K562 (cell line): Measurements from ENCODE around the gene CTRL. TPM values are rescaled to one million over a fixed set of nuclear protein-coding genes. Genes with fewer than 3 reads are reported as not detected.

Experiments used
- BCL6 ChIP-seq: fragments of 250-450 bp; sonication (Bioruptor Pico); IDR thresholded peaks from 2 replicates; pipeline ENCODE4 v1.4.0; 2020
- BDP1 ChIP-seq: IDR thresholded peaks from 3 replicates; pipeline ENCODE4 v1.6.1; 2011; ENCODE audit not compliant: insufficient read length, insufficient read depth
- CCNT2 ChIP-seq: IDR thresholded peaks from 2 replicates; pipeline ENCODE4 v1.6.1; 2011; ENCODE audit warnings: borderline replicate concordance, low read depth, mild to moderate bottlenecking, moderate library complexity, mixed read lengths, low read length; ENCODE audit not compliant: insufficient read length; ENCODE audit errors: extremely low read depth
- HIVEP1 ChIP-seq: fragments of 250-450 bp; sonication (Bioruptor Pico); IDR thresholded peaks from 2 replicates; pipeline ENCODE4 v1.4.0; 2020; ENCODE audit warnings: mild to moderate bottlenecking
- IRF2 ChIP-seq: sonication (generic); formaldehyde crosslinking; IDR thresholded peaks from 2 replicates; pipeline ENCODE4 v1.8.1; 2022; ENCODE audit warnings: mild to moderate bottlenecking, missing genetic modification reagents
- MAFF ChIP-seq: IDR thresholded peaks from 2 replicates; pipeline ENCODE4 v1.6.1; 2012; ENCODE audit warnings: low read length, improper control_type of control experiment
- NCOA4 ChIP-seq: fragments of 450-650 bp; IDR thresholded peaks from 2 replicates; pipeline ENCODE4 v1.6.1; 2018; ENCODE audit warnings: mild to moderate bottlenecking; ENCODE audit not compliant: partially characterized antibody
- NCOA6 ChIP-seq: fragments of 450-650 bp; IDR thresholded peaks from 2 replicates; pipeline ENCODE4 v1.6.1; 2017; ENCODE audit warnings: mild to moderate bottlenecking
- NFRKB ChIP-seq: fragments of 450-650 bp; IDR thresholded peaks from 2 replicates; pipeline ENCODE4 v1.6.1; 2016; ENCODE audit warnings: low read depth
- POLR3A ChIP-seq: IDR thresholded peaks from 2 replicates; pipeline ENCODE4 v1.6.1; 2011; ENCODE audit warnings: borderline replicate concordance, mild to moderate bottlenecking, moderate library complexity; ENCODE audit not compliant: insufficient read length, insufficient read depth; ENCODE audit errors: extremely low read depth
- PRPF4 ChIP-seq: fragments of 200-400 bp; formaldehyde crosslinking; IDR thresholded peaks from one replicate; pipeline ENCODE4 v1.6.1; 2017; ENCODE audit warnings: low read length, low read depth, mild to moderate bottlenecking; ENCODE audit not compliant: insufficient read depth, poor library complexity, severe bottlenecking
- PTRF ChIP-seq: fragments of 450-650 bp; IDR thresholded peaks from 2 replicates; pipeline ENCODE4 v1.6.1; 2016; ENCODE audit warnings: mild to moderate bottlenecking, missing genetic modification characterization, missing compliant biosample characterization
- SAP30 ChIP-seq: fragments of 200-600 bp; sonication (generic); IDR thresholded peaks from 2 replicates; pipeline ENCODE4 v1.6.1; 2012; ENCODE audit warnings: borderline replicate concordance, low read depth, mild to moderate bottlenecking, moderate library complexity, low read length, control low read depth, inconsistent platforms; ENCODE audit not compliant: insufficient read depth, poor library complexity, severe bottlenecking
- SLC30A9 ChIP-seq: fragments of 250-450 bp; sonication (Bioruptor Pico); IDR thresholded peaks from 2 replicates; pipeline ENCODE4 v1.8.0; 2022; ENCODE audit warnings: mild to moderate bottlenecking, moderate library complexity
- SRSF7 ChIP-seq: fragments of 200-400 bp; formaldehyde crosslinking; optimal IDR thresholded peaks from 2 replicates; pipeline ENCODE3; 2017; ENCODE audit warnings: mild to moderate bottlenecking, low read depth, low read length
- TAF15 ChIP-seq: fragments of 200-400 bp; formaldehyde crosslinking; IDR thresholded peaks from 2 replicates; pipeline ENCODE4 v1.6.1; 2017; ENCODE audit warnings: mild to moderate bottlenecking, low read depth, low read length, moderate library complexity
- TAL1 ChIP-seq: fragments of 450-650 bp; IDR thresholded peaks from 2 replicates; pipeline ENCODE4 v1.6.1; 2016; ENCODE audit warnings: mild to moderate bottlenecking
- ZNF253 ChIP-seq: fragments of 250-450 bp; sonication (Bioruptor Pico); conservative IDR thresholded peaks from 2 replicates; pipeline ENCODE4 v1.6.1; 2021; ENCODE audit warnings: mild to moderate bottlenecking
- ZNF282 ChIP-seq: sonication (generic); formaldehyde crosslinking; IDR thresholded peaks from 2 replicates; pipeline ENCODE4 v1.8.1; 2023; ENCODE audit warnings: missing genetic modification reagents
- ZNF436 ChIP-seq: fragments of 250-450, 450-650 bp; sonication (Bioruptor Pico); formaldehyde crosslinking; IDR thresholded peaks from 2 replicates; pipeline ENCODE4 v1.7.0; 2020; ENCODE audit warnings: mild to moderate bottlenecking
- ZNF507 ChIP-seq: conservative IDR thresholded peaks from 2 replicates; pipeline ENCODE4 v1.6.1; 2017; ENCODE audit warnings: missing genetic modification characterization, missing compliant biosample characterization
- ZNF589 ChIP-seq: fragments of 200-800 bp; sonication (Bioruptor generic); IDR thresholded peaks from 2 replicates; pipeline ENCODE4 v1.6.1; 2016; ENCODE audit warnings: low read depth, missing genetic modification characterization, missing compliant biosample characterization
- polyA plus RNA-seq, 8 experiments: library from polyadenylated mRNA; depleted of rRNA in 4 of 8; stranded (reverse) in 5 of 8; unstranded in 3 of 8; fragments of >200 nt; fragmentation: Nextera tagmentation in 2 of 8; fragmentation: Illumina TruSeq in 1 of 8; extraction: Ambion mirVana in 2 of 8; extraction: Trizol in 1 of 8; gene quantifications; 2 replicates each; pipeline versions ENCODE4 v1.2.1 to v1.2.3, GENCODE V29; 2011 to 2014; ENCODE audit warnings: inconsistent platforms in 1 of 8, missing spikeins in 1 of 8
- total RNA-seq, 7 experiments: library from RNA; depleted of rRNA in 6 of 7; stranded (reverse); fragments of >200 nt in 6 of 7; fragmentation: Illumina TruSeq in 2 of 7; extraction: Trizol in 2 of 7; gene quantifications; 2 replicates each; pipeline versions ENCODE4 v1.2.1 to v1.2.3, GENCODE V29; 2011 to 2021; ENCODE audit warnings: low replicate concordance in 1 of 7
- TF ChIP-seq, protein P1 (sequence below): sonication (generic); formaldehyde crosslinking; IDR thresholded peaks from 2 replicates; pipeline ENCODE4 v1.8.0; 2023; ENCODE audit warnings: mild to moderate bottlenecking, missing genetic modification reagents
- TF ChIP-seq, protein P2 (sequence below): fragments of 250-450 bp; sonication (Bioruptor Pico); IDR thresholded peaks from 2 replicates; pipeline ENCODE4 v1.5.0; 2021; ENCODE audit warnings: mild to moderate bottlenecking, borderline replicate concordance

CTRL gene
- total and polyA plus RNA-seq, 9 of the 15 experiments (the other 6 are each of a cell fraction or from before 2014, with no cell fraction given) = 1.4 to 5.6 (median 2.5) TPM

DNA sequence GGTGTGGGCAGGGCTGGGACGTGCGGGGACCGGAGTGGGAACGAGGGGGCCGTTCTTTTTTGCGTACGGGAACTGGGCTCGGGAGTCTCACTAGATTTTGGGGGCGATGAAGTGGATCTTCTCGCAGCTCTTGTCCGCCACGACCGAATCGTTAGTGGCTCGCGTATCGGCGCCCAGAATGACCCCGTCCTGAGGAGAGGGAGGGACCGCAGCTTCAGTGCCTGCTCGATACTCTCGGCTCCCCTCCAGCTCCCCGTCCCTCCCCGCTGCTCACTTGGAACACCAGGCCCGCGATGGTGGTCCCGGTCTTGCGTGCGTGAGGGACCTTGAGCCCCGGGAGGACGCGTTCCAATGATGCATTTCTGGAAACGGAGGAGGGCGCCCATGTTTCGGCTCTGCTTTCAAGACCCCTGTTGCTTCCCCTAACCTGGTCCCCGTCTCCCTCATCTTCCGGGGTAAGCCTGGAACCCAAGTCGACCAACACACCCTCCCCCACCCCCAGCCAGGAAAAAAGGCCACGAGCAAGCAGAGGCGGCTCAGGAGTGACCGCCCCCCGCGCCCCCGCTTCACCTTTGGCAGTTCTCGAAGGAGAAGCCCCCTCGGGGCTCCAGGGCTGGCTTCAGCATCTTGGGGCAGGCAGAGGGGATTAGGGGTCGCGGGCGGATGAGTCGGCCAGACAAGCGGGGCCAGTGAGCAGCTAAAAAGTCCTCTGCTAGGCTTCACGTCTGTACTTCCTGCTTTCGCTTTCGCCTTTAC, 4.6 kb upstream of the CTRL start, which contains the start of gene PSMB10 (continued):
- TF ChIP-seq SAP30 (peak; percentile 5), BDP1 (no peak), NCOA4 (no peak), POLR3A (no peak), HIVEP1 (CRISPR knock-in tag) (no peak), CCNT2 (no peak), TAF15 (no peak), BCL6 (CRISPR knock-in tag) (no peak), NFRKB (no peak; the same call in none of the 2 replicates), NCOA6 (no peak), ZNF282 (CRISPR knock-in tag) (no peak), ZNF253 (CRISPR knock-in tag) (no peak), PRPF4 (no peak), MAFF (no peak), IRF2 (CRISPR knock-in tag) (peak; percentile 67; the same call in 1 of the 2 replicates), ZNF589 (CRISPR knock-in tag) (no peak), SRSF7 (no peak), SLC30A9 (CRISPR knock-in tag) (no peak), ZNF507 (tag) (no peak), ZNF436 (no peak), TAL1 (no peak), PTRF (tag) (no peak)
- TF ChIP-seq, protein P1, sequence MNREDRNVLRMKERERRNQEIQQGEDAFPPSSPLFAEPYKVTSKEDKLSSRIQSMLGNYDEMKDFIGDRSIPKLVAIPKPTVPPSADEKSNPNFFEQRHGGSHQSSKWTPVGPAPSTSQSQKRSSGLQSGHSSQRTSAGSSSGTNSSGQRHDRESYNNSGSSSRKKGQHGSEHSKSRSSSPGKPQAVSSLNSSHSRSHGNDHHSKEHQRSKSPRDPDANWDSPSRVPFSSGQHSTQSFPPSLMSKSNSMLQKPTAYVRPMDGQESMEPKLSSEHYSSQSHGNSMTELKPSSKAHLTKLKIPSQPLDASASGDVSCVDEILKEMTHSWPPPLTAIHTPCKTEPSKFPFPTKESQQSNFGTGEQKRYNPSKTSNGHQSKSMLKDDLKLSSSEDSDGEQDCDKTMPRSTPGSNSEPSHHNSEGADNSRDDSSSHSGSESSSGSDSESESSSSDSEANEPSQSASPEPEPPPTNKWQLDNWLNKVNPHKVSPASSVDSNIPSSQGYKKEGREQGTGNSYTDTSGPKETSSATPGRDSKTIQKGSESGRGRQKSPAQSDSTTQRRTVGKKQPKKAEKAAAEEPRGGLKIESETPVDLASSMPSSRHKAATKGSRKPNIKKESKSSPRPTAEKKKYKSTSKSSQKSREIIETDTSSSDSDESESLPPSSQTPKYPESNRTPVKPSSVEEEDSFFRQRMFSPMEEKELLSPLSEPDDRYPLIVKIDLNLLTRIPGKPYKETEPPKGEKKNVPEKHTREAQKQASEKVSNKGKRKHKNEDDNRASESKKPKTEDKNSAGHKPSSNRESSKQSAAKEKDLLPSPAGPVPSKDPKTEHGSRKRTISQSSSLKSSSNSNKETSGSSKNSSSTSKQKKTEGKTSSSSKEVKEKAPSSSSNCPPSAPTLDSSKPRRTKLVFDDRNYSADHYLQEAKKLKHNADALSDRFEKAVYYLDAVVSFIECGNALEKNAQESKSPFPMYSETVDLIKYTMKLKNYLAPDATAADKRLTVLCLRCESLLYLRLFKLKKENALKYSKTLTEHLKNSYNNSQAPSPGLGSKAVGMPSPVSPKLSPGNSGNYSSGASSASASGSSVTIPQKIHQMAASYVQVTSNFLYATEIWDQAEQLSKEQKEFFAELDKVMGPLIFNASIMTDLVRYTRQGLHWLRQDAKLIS = no peak; the same call in 1 of the 2 replicates
- TF ChIP-seq, protein P2, sequence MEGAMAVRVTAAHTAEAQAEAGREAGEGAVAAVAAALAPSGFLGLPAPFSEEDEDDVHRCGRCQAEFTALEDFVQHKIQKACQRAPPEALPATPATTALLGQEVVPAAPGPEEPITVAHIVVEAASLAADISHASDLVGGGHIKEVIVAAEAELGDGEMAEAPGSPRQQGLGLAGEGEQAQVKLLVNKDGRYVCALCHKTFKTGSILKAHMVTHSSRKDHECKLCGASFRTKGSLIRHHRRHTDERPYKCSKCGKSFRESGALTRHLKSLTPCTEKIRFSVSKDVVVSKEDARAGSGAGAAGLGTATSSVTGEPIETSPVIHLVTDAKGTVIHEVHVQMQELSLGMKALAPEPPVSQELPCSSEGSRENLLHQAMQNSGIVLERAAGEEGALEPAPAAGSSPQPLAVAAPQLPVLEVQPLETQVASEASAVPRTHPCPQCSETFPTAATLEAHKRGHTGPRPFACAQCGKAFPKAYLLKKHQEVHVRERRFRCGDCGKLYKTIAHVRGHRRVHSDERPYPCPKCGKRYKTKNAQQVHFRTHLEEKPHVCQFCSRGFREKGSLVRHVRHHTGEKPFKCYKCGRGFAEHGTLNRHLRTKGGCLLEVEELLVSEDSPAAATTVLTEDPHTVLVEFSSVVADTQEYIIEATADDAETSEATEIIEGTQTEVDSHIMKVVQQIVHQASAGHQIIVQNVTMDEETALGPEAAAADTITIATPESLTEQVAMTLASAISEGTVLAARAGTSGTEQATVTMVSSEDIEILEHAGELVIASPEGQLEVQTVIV (CRISPR knock-in tag) = no peak
